Head of caudate nucleus (tissue), 42 donors: ENCODE measurements around the gene LGALS3BP.

Source experiments
- DNase-seq, 42 donors: peaks; one replicate each; pipeline versions ENCODE4 v3.0.0 to v3.0.0-alpha.2; 2020 to 2021; ENCODE audit warnings: mixed read lengths in 7 of 42
- intact Hi-C: fragments of 100-400 bp; cut with DNase I; formaldehyde crosslinking; loops from one replicate; pipeline ENCODE4 v1.15.0; 2022

Gene LGALS3BP

DNA sequence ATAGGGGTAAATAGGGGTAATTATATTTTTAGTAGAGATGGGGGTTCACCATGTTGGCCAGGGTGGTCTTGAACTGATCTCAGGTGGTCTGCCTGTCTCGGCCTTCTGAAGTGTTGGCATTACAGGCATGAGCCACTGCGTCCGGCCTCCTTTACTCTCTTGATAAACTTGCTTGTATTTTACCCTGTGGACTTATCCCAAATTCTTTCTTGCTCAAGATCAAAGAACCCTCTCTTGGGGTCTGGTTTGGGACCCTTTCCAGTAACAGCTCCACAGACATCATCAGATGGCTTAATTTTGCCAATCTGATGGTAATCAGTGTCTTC, 38.6 kb upstream of the LGALS3BP start:
- intact Hi-C loops: no loop called here

DNA sequence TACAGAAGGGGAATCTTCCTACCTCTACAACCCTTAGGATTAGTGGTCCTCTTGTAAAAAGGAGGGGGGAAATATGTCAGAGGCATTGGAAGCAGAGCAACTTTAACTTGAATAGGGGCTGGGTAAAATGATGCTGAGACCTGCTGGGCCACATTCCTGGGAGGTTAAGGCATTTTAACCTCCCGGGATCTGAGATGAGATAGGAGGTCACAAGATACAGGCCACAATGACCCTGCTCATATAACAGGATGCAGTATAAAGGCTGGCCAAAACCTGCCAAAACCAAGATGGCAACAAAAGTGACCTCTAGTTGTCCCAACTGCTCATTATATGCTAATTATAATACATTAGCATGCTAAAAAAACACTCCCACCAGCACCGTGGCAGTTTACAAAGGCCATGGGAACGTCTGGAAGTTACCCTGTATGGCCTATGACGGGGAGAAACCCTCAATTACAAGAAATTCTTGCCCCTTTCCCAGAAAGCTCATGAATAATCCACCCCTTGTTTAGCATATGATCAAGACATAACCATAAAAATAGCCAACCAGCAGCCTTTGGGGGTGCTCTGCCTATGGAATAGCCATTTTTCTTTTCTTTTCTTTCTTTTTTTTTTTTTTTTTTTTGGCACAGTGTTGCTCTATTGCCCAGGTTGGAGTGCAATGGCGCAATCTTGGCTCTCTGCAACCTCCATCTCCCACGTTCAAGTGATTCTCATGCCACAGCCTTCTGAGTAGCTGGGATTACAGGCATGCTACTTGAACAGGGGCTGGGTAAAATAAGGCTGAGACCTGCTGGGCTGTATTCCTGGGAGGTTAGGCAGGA, 38.0 kb upstream of the LGALS3BP start:
- intact Hi-C loops: no loop called here
- peak in 2 of 42 donors; percentile 2 to 3 for DNase-seq

More for the DNA sequence above, 38.6 kb upstream of the LGALS3BP start:
- DNase-seq: no peak

- no peak for DNase-seq
- intact Hi-C loops: no loop called here
Observed at GRCh38 chr17:79014158-79014758, 34.5 kb upstream of the LGALS3BP start.

DNA sequence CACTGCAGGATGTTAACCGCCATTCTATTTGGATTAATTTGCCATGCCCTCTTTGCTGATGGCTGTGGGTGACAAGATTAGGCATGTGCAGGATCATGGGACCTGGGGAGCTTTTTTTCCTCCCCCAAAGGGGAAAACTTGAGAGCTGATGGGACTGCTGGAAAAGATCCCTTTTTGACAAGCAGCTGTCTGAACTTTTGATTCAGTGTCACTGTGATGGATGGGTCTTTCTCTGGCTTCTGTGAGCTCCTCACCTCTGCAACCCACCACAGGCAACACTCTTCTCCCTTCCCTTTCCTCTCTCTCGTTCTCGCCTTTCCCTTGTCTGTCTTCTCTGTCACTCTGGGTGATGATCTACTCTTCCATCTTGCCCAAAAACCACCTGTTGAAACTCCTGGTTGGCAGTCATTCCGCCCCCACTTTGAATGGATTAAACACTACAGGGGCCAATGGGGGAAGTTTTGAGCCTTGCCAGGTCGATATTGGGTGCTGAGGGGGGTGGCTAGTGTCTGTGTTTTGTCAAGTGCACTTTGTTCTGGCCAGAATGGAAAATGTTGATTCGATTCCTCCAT, 32.9 kb upstream of the LGALS3BP start:
- intact Hi-C loops: no loop called here

GRCh38 chr17:79011451-79012147, 31.9 kb upstream of the LGALS3BP start:
- intact Hi-C loops: no loop called here
- DNase-seq: peak in 1 of 42 donors; percentile 4

More for the DNA sequence above, 32.9 kb upstream of the LGALS3BP start:
- peak in 1 of 42 donors; percentile 0 for DNase-seq

DNA sequence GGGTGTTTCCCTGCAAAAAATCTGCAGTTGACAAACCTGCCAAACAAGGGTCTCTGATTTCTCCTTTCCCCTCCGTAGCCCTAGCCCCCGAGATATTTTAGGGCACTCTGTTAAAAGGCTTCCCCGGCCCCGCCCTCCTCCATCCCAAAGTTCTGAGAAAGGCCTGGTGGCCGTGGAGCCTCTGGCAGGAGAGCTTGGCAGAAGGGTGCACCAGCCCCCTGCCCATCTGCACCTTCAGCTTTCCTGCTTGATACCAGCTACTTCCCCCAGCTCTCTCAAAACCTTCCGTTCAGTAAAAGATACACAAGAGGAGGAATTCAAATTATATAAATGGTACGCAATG, 30.6 kb upstream of the LGALS3BP start:
- peak in 2 of 42 donors; percentile 35 to 41 for DNase-seq
- intact Hi-C loops: no loop called here

DNA sequence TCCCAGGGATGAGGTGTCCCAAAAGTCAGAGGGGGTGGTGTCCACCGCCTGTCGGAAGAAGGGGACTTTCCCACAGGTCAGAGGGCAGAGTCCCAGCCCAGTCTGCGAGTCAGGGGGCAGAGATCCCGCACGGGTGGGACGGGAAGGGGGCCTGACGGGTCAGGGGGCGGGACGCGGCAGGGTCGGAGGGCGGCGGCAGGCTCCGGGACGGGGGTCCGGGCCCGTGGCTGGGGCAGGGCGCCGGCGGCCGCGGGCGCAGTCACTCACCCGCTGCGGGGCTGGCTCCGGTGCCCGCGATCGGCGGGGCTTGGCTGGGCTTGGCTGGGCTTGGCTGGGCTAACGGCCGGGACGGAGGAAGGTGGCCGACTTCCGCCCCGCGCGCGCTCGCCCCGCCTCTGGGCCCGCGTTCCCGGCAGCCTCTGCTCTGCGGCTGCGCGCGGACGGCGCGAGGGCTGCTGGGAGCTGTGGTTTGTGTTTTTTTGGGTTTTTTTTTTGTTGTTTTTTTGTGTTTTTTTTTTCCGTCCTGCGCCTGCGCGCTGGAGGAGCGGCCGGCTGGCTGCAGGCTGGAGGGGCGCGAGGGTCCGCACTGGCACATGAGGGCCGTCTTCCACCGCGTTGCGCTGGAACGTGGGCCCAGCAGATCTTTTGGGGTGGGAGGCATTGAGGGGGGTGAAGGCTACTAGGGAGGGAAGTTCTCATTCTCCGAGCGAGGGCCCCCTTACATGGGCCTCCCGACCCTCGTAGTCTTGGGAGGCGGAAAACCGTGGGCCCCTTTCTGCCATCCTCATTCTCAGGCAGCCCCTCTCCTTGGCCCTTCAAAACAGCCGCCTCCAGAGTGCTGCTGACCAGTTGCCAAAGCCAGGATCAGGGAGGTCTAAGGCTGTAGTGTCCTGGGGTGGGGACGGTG, 29.9 kb upstream of the LGALS3BP start, which contains the start of gene CANT1:
Gene CANT1, minus strand, starts transcription at position 368 of the 907 bp plus-strand sequence. CDS start 12,142 bp downstream, outside the sequence.
- intact Hi-C loops: no loop called here
- peak; percentile 45 to 94 (median 86) for DNase-seq

GRCh38 chr17:79008666-79009387, 29.1 kb upstream of the LGALS3BP start:
- DNase-seq: peak in 10 of 42 donors; percentile 3 to 29 (median 12)
- intact Hi-C loops: no loop called here

- intact Hi-C loops: no loop called here
- DNase-seq: peak in 8 of 42 donors; percentile 1 to 31 (median 13)
Observed at GRCh38 chr17:79007504-79008381, 28.0 kb upstream of the LGALS3BP start.

DNA sequence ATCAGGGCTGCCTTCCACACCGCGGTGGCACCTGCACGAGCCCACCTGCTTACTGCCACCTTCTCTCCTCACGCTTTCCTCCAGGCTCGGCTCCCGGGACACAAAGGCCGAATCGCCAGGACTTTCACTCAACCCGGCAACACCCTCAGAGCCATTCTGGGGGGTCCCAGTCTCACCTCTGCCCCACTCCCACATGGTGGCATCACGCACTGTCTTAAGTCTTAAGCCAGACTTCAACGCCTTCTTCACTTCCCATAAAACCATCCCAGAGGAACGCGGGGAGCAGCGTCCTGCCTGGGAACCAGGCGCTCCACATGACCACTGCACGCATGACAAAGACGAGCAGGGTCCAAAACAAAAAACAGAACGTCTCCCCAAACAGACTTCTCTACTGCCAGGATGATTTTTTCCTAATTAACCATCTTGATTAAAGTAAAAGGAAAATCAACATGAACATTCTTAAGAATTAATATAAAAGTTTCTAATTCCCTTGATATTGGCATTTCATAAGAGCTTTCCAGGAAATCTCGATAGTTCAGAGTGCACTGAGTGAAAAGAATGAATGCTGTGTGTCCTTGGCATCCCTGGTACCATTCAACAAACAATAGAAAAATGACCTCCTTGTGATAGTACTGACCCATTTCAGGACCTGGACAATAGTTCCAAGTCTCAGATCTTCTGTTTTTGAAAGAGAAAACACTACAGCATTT, 27.2 kb upstream of the LGALS3BP start:
- peak in 3 of 42 donors; percentile 11 to 28 (median 26) for DNase-seq
- intact Hi-C loops: no loop called here

GRCh38 chr17:79006046-79006445, 26.3 kb upstream of the LGALS3BP start:
- DNase-seq: peak in 3 of 42 donors; percentile 5 to 19 (median 12)
- intact Hi-C loops: no loop called here

DNA sequence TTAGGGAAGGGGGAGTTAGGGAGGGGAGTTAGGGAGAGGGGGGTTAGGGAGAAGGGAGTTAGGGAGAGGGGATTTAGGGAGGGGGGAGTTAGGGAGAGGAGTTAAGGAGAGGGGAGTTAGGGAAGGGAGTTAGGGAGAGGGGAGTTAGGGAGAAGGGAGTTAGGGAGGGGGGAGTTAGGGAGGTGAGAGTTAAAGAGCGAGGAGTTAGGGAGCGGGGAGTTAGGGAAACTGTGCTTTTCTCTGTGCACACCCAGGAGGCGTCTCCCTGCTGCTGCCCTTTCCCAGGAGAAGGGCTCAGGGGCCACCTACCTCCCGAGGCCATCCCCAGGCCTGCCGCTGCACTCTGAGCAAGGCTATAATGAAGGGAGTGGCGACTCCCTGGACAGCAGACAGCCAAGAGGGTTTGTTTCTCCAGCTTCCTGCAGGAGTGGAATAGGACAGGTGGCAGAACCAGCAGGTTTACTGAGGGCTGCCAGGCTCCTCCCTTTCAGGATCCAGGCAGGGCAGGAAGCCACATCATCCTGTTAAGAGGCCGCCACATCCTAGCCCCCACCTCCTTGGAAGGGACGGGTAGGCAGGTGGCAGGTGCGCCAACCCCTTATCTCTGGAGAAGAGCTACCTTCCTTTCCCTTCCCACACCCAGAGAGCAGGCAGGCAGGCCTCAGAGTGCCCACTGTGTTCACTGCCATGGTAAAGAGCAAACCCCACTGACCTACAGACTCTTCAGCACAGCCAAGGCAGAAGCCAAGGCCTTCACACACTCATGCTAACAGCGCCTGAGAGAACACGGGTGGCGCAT, 25.5 kb upstream of the LGALS3BP start:
- intact Hi-C loops: no loop called here
- DNase-seq: peak in 6 of 42 donors; percentile 5 to 32 (median 12)

GRCh38 chr17:79003661-79004411, 24.1 kb upstream of the LGALS3BP start:
- peak in 5 of 42 donors; percentile 4 to 15 (median 9) for DNase-seq

GRCh38 chr17:79002796-79003593, 23.3 kb upstream of the LGALS3BP start:
- intact Hi-C loops: no loop called here
- DNase-seq: peak in 7 of 42 donors; percentile 3 to 26 (median 6)

More at GRCh38 chr17:79003661-79004411, 24.1 kb upstream of the LGALS3BP start:
- intact Hi-C loops: no loop called here
